GM21447 (cell line): ENCODE results near the gene SETDB2.

Source experiments
- ATAC-seq: cut with Tn5 transposase; IDR thresholded peaks from one replicate; pipeline ENCODE4 v1.9.1; 2021; ENCODE audit not compliant: unreplicated experiment

Gene SETDB2

GRCh38 chr13:49429121-49429520 lies 15.0 kb upstream of the SETDB2 start:
- no peak for ATAC-seq

GRCh38 chr13:49435992-49436391 lies 8.1 kb upstream of the SETDB2 start:
- ATAC-seq, result no peak

GRCh38 chr13:49436890-49437289 lies 7.2 kb upstream of the SETDB2 start:
- ATAC-seq, result no peak

- no peak for ATAC-seq
Observed at GRCh38 chr13:49437705-49438104, 6.4 kb upstream of the SETDB2 start.

GRCh38 chr13:49439609-49440008 lies 4.5 kb upstream of the SETDB2 start:
- no peak for ATAC-seq

GRCh38 chr13:49441312-49441711 lies 2.8 kb upstream of the SETDB2 start:
- ATAC-seq, result no peak

- no peak for ATAC-seq
Observed at GRCh38 chr13:49441846-49442245, 2.2 kb upstream of the SETDB2 start.

- no peak for ATAC-seq
Observed at GRCh38 chr13:49443357-49443703, 744 bp upstream of the SETDB2 start.

GRCh38 chr13:49444524-49445395 lies 686 bp downstream of the SETDB2 start:
- ATAC-seq, result peak; percentile 15

GRCh38 chr13:49446473-49446872 lies 2.4 kb downstream of the SETDB2 start:
- no peak for ATAC-seq

- no peak for ATAC-seq
Observed at GRCh38 chr13:49448753-49449152, 4.7 kb downstream of the SETDB2 start.

- no peak for ATAC-seq
Observed at GRCh38 chr13:49450105-49450819, 6.2 kb downstream of the SETDB2 start.

GRCh38 chr13:49452725-49453457 lies 8.8 kb downstream of the SETDB2 start:
- ATAC-seq, result no peak

- no peak for ATAC-seq
Observed at GRCh38 chr13:49453465-49453864, 9.4 kb downstream of the SETDB2 start.

GRCh38 chr13:49454388-49455006 lies 10.4 kb downstream of the SETDB2 start:
- ATAC-seq, result peak; percentile 92

GRCh38 chr13:49455007-49455398 lies 10.9 kb downstream of the SETDB2 start:
- ATAC-seq, result no peak

- ATAC-seq, result no peak
Observed at GRCh38 chr13:49456156-49456555, 12.1 kb downstream of the SETDB2 start.

- ATAC-seq, result no peak
Observed at GRCh38 chr13:49457221-49457620, 13.1 kb downstream of the SETDB2 start.

GRCh38 chr13:49459580-49459979 lies 15.5 kb downstream of the SETDB2 start:
- peak; percentile 48 for ATAC-seq

GRCh38 chr13:49464085-49464484 lies 20.0 kb downstream of the SETDB2 start:
- no peak for ATAC-seq

GRCh38 chr13:49464621-49465325 lies 20.7 kb downstream of the SETDB2 start:
- no peak for ATAC-seq
